22Rv1 (cell line): Measurements from ENCODE around the gene C1QL1.

Experiments used
- CTCF ChIP-seq: fragments of 450-650 bp; IDR thresholded peaks from 2 replicates; pipeline ENCODE4 v1.5.1; 2017; ENCODE audit warnings: mild to moderate bottlenecking
- ZFX ChIP-seq: fragments of 450-650 bp; IDR thresholded peaks from 2 replicates; pipeline ENCODE4 v1.6.1; 2017; ENCODE audit warnings: antibody characterized with exemption, borderline replicate concordance

- TF ChIP-seq CTCF (no peak), ZFX (no peak)
Measured at GRCh38 chr17:44935116-44935515, 33.0 kb downstream of the C1QL1 start.
